Prostate gland (tissue), 2 donors: ENCODE data around the gene TMTC1. TPM values are rescaled to one million over a fixed set of nuclear protein-coding genes. Genes with fewer than 3 reads are reported as not detected.

Experiments used
- DNase-seq: peaks from one replicate; pipeline ENCODE4 v3.0.0-alpha.2; 2019; ENCODE audit warnings: low spot score
- H3K27ac ChIP-seq, 2 donors: fragments of 200-600 bp; sonication (generic); 2 replicates each; pipeline ENCODE4 v1.5.1; 2017 to 2019
- H3K27me3 ChIP-seq: fragments of 200-600 bp; sonication (generic); replicated peaks from 2 replicates; pipeline ENCODE4 v1.5.1; 2019; ENCODE audit not compliant: insufficient read depth
- H3K36me3 ChIP-seq, 2 donors: fragments of 200-600 bp; sonication (generic); 1 replicate in 1 of 2; 2 replicates in 1 of 2; pipeline versions ENCODE4 v1.5.1 to v1.8.1; 2017 to 2019
- H3K4me1 ChIP-seq: fragments of 200-600 bp; sonication (generic); replicated peaks from 2 replicates; pipeline ENCODE4 v1.5.1; 2019
- H3K4me3 ChIP-seq, 2 donors: fragments of 200-600 bp; sonication (generic); 2 replicates each; pipeline ENCODE4 v1.5.1; 2017 to 2019
- H3K9me3 ChIP-seq: fragments of 200-600 bp; sonication (generic); 2 replicates; pipeline ENCODE4 v1.5.1; 2017
- CTCF ChIP-seq, 4 experiments: fragments of 200-600 bp in 2 of 4; fragments of 450-650 bp in 2 of 4; sonication (generic) in 2 of 4; IDR thresholded peaks; 1 replicate in 3 of 4; 2 replicates in 1 of 4; pipeline ENCODE4 v1.5.1; 2016 to 2019; ENCODE audit warnings: antibody characterized with exemption in 4 of 4, mild to moderate bottlenecking in 2 of 4, moderate library complexity in 2 of 4
- POLR2A ChIP-seq: fragments of 450-650 bp; IDR thresholded peaks from one replicate; pipeline ENCODE4 v1.6.1; 2016; ENCODE audit warnings: antibody characterized with exemption, mild to moderate bottlenecking
- POLR2AphosphoS5 ChIP-seq: sonication (generic); formaldehyde crosslinking; IDR thresholded peaks from one replicate; pipeline ENCODE4 v1.6.1; 2017; ENCODE audit warnings: antibody characterized with exemption
- WGBS: methylation state at CpG from one replicate; pipeline ENCODE4 v1.1.5; 2018; 5-methylcytosine and 5-hydroxymethylcytosine counted together
- intact Hi-C: fragments of 100-400 bp; cut with DNase I; formaldehyde crosslinking; loops from one replicate; pipeline ENCODE4 v1.14.2; 2022
- total RNA-seq, 2 donors: library from RNA; depleted of rRNA; stranded (reverse); fragments of >200 nt; gene quantifications; one replicate each; pipeline ENCODE4 v1.1.0, GENCODE V29; 2016

The TMTC1 gene
- total RNA-seq, 2 donors from 2014 or later = 12.9 to 25.2 TPM

GRCh38 chr12:29750131-29750927 is 33.4 kb downstream of the TMTC1 start:
- H3K36me3 ChIP-seq = no peaks in the 10 kb centered on the region
- intact Hi-C loops = no loop called here
- no peaks in the 10 kb centered on the region for H3K4me1 ChIP-seq
- no peaks in the 10 kb centered on the region for H3K9me3 ChIP-seq
- no peak for TF ChIP-seq POLR2A
- TF ChIP-seq POLR2AphosphoS5 = no peak
- TF ChIP-seq CTCF (IDR thresholded peaks at IDR 0.05) = no peak
- WGBS = 71% methylated on average over 1 of the region's 1 CpG
- DNase-seq = no peak
- H3K27ac ChIP-seq = no peak overlapping the region
- H3K4me3 ChIP-seq = no peak overlapping the region
- no peaks in the 10 kb centered on the region for H3K27me3 ChIP-seq

- Histone ChIP-seq H3K27ac (no peak overlapping the region), H3K4me3 (no peak overlapping the region), H3K4me1 (no peaks in the 10 kb centered on the region), H3K36me3 (no peaks in the 10 kb centered on the region), H3K9me3 (no peaks in the 10 kb centered on the region), H3K27me3 (no peaks in the 10 kb centered on the region)
- intact Hi-C loops = no loop called here
- 0% methylated on average over 1 of the region's 1 CpG for WGBS
- no peak for TF ChIP-seq CTCF (IDR thresholded peaks at IDR 0.05)
- no peak for TF ChIP-seq POLR2AphosphoS5
- TF ChIP-seq POLR2A = no peak
- DNase-seq = no peak
Observed at GRCh38 chr12:29744365-29744764, 39.4 kb downstream of the TMTC1 start.

GRCh38 chr12:29743801-29744200 is 39.9 kb downstream of the TMTC1 start:
- 72% methylated on average over 3 of the region's 3 CpGs for WGBS

GRCh38 chr12:29743077-29743476 is 40.7 kb downstream of the TMTC1 start:
- Histone ChIP-seq H3K4me1 (no peaks in the 10 kb centered on the region), H3K4me3 (no peak overlapping the region), H3K36me3 (no peaks in the 10 kb centered on the region), H3K27me3 (no peaks in the 10 kb centered on the region), H3K27ac (no peak overlapping the region), H3K9me3 (no peaks in the 10 kb centered on the region)
- DNase-seq = no peak
- 66% methylated on average over 4 of the region's 4 CpGs for WGBS
- TF ChIP-seq CTCF (IDR thresholded peaks at IDR 0.05) (no peak), POLR2A (no peak), POLR2AphosphoS5 (no peak)
- intact Hi-C loops = no loop called here

More at GRCh38 chr12:29743801-29744200, 39.9 kb downstream of the TMTC1 start:
- no peak overlapping the region for H3K27ac ChIP-seq
- no peak for DNase-seq
- TF ChIP-seq POLR2A (no peak), CTCF (IDR thresholded peaks at IDR 0.05) (no peak), POLR2AphosphoS5 (no peak)
- H3K9me3 ChIP-seq = no peaks in the 10 kb centered on the region
- no peaks in the 10 kb centered on the region for H3K36me3 ChIP-seq
- intact Hi-C loops = no loop called here
- H3K4me1 ChIP-seq = no peaks in the 10 kb centered on the region
- no peaks in the 10 kb centered on the region for H3K27me3 ChIP-seq
- H3K4me3 ChIP-seq = no peak overlapping the region

- no peak for TF ChIP-seq POLR2AphosphoS5
- TF ChIP-seq POLR2A = no peak
- no peak for TF ChIP-seq CTCF (IDR thresholded peaks at IDR 0.05)
- no peak overlapping the region for H3K27ac ChIP-seq
- WGBS = 88% methylated on average over 1 of the region's 1 CpG
- H3K9me3 ChIP-seq = no peaks in the 10 kb centered on the region
- no peaks in the 10 kb centered on the region for H3K36me3 ChIP-seq
- intact Hi-C loops = no loop called here
- no peaks in the 10 kb centered on the region for H3K27me3 ChIP-seq
- no peak overlapping the region for H3K4me3 ChIP-seq
- H3K4me1 ChIP-seq = no peaks in the 10 kb centered on the region
- no peak for DNase-seq
Observed at GRCh38 chr12:29742646-29743045, 41.1 kb downstream of the TMTC1 start.
